GM21825 (cell line): ENCODE measurements around the gene GPR25.

ENCODE experiments used
- ATAC-seq: cut with Tn5 transposase; IDR thresholded peaks from one replicate; pipeline ENCODE4 v1.9.1; 2021; ENCODE audit warnings: mild to moderate bottlenecking, moderate library complexity; ENCODE audit not compliant: unreplicated experiment

The GPR25 gene, protein sequence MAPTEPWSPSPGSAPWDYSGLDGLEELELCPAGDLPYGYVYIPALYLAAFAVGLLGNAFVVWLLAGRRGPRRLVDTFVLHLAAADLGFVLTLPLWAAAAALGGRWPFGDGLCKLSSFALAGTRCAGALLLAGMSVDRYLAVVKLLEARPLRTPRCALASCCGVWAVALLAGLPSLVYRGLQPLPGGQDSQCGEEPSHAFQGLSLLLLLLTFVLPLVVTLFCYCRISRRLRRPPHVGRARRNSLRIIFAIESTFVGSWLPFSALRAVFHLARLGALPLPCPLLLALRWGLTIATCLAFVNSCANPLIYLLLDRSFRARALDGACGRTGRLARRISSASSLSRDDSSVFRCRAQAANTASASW

GRCh38 chr1:200872446-200873115 lies at the start of gene GPR25:
Gene GPR25 (plus strand): TSS chr1:200872981. CDS start chr1:200873038, 57 bp downstream.
- no peak for ATAC-seq

DNA sequence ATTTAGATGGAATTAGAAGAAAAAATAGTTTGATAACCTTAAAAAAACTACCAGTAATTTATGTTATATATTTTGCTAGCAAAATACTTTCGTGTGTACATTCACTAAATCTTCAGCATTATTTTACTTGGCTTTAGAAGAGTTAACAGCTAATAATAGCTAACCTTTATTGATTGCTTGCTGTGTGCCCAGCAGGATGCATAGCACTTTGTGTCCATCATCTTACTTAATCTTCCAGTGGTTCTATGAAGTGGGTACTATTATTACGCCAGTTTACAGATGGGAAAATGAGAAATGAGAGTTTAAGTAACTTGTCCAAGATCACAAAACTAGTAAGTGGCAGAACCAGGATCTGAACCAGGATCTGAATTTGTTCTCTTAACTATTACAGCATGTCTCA lies 41.7 kb upstream of the GPR25 start:
- no peak for ATAC-seq

DNA sequence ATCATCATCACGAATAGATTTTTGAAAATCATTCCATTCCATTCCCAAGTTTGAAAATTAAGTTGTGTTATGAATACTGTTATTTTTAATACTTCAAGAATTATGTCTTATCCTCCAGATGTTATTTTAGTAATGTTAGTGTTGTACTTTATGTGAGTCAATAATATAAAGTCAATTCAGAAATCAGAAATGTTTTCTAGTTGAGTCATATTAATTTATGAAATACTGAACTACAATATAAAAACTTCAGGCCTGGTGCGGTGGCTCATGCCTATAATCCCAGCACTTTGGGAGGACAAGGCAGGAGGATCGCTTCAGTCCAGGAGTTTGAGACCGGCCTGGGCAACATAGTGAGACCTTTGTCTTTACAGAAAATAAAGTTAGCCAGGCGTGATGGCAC lies 38.4 kb upstream of the GPR25 start:
- no peak for ATAC-seq

GRCh38 chr1:200836213-200836612 lies 36.6 kb upstream of the GPR25 start:
- no peak for ATAC-seq

- ATAC-seq = no peak
Observed at GRCh38 chr1:200837931-200838571, 34.7 kb upstream of the GPR25 start.

- ATAC-seq = no peak
Observed at GRCh38 chr1:200838676-200839445, 33.9 kb upstream of the GPR25 start.

- ATAC-seq = no peak
Observed at GRCh38 chr1:200845360-200845759, 27.4 kb upstream of the GPR25 start.

DNA sequence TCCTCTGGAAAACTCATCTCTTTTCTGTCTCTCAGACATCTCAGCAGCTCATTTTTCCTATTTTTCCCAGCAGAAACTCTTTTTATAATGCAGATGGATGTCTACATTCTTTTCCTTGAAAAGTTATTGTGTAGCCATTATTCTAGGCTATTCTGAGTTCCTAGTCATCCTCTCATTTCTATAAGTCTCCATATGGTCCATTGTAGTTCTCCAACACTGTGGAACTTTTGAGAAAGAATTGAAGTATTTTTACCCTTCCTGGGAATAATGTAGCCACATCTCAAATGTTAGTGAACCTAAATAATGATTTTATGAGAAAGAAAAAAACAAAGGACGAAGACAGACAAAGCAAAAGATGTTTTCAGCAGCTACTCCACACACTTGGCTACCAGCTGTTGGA lies 26.4 kb upstream of the GPR25 start:
- no peak for ATAC-seq

GRCh38 chr1:200849430-200849829 lies 23.4 kb upstream of the GPR25 start:
- no peak for ATAC-seq

DNA sequence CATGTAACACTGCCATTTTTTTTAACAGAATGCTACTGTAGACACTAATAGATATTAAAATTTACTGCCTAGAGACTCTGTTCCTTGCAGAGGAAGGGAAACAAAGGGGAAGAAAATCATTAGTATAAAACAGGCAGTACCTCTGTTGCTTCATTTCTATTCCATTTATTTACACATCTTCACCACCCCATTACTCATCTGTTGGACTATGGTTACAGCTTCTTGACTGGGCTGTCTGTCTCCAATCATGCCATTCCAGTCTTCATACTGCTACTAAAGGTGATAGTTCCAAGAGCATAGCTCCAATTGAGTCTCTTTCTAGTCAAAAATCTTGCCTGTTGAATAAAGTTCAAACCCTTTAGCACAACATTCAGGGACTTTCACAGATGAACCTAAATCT lies 22.2 kb upstream of the GPR25 start:
- no peak for ATAC-seq

DNA sequence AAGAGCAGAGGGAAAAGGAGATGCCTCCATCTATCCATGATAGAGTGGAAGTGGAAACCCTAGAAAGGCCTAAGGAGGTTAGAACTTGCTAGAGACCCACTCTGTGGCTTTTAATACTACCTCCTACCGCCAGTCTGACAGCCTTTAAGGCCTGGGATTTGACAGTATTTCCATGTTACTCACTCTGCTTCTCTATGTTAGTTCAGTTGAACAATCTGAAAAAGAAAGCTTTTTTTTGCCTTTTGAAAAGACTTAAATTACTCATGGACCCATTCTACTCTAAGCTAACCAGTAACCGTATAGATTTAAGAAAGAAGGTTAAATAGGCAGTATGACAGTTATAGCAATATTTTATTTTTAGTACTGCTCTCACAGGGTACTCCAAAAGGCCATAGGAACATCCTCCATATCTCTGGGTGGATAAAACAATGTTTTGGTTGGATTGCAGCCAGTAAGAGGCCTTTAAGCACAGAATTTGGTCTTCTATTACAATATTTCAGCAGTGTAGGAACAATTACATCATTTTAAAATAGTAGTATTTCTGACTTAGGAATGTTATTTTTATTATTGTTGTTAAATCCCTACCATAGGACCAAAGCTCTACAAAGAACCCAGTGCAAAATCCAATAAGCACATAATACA lies 15.9 kb upstream of the GPR25 start:
- no peak for ATAC-seq

- ATAC-seq = no peak
Observed at GRCh38 chr1:200857804-200858203, 15.0 kb upstream of the GPR25 start.

GRCh38 chr1:200861937-200862647 lies 10.7 kb upstream of the GPR25 start:
- no peak for ATAC-seq

- no peak for ATAC-seq
Observed at GRCh38 chr1:200862713-200863415, 9.9 kb upstream of the GPR25 start.

DNA sequence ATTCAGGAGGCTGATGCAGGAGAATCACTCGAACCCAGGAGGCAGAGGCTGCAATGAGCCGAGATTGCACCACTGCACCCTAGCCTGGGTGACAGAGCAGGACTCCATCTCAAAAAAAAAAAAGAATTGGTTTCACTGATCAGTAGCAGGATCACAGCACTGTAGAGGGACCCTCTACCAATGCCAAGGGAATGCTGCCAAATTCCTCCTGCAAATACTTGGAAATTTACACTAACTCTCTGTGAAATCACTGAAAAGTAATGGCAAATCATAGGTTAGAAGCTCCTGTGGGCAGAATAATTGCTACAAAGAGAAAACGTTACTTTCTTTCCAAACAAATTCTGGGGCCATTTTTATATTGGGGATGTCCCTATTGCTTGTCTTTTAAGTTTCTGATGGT lies 6.7 kb upstream of the GPR25 start:
- no peak for ATAC-seq

DNA sequence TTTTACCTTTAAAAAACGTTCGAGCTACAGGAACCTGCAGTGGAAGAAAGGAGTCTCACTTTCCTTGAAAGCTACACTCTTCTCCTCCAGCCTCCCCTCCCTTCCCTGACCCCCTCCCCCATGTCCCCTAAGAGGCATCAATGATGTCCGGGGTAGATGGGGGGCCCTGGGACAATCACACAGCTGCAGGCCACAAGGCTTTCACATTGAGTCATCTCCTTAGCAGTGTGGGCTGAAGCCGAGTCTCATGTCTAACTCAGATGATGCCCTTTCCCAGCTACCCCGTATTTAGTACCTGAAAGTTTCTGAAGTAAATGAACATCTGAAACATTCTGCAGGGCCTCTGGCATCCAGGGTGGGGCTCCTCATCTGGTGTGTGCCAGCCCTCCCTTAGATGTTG lies 6.3 kb upstream of the GPR25 start:
- ATAC-seq = peak; percentile 83

DNA sequence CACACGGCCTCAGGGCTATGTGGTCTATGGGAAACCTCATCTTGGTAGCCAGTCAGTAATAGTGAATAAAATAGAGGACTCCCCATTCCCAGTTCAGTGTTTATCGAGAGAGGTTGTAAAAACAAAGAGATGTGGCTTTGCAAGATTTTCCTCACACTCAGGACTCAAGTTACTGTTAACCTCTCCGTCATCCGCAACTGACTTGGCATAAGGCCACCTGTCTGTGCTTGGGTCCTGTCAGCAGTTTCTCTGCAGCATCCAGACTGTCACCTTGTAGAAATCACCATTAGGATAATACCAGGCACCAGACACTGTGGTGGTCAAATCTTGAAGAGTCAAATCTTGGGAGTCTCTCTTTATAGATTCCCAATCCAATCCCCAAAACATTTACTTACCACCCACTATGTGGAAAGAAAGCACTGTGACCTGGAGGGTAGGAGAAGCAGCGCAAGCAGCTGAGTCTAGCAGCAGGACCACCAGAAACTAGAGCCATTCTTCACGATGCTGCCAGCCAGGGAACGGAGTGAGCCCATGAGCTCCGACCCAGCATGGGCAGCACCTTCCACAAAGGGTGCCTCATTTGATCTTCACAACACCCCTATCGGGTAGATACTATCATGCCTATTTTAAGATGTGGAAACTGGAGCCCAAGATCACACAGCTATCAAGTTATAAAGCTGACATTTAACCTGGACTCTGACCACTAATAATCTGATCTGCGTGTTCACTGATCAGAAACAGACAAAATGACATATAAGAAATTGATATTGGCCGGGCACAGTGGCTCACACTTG lies 5.6 kb upstream of the GPR25 start:
- peak; percentile 3 for ATAC-seq

DNA sequence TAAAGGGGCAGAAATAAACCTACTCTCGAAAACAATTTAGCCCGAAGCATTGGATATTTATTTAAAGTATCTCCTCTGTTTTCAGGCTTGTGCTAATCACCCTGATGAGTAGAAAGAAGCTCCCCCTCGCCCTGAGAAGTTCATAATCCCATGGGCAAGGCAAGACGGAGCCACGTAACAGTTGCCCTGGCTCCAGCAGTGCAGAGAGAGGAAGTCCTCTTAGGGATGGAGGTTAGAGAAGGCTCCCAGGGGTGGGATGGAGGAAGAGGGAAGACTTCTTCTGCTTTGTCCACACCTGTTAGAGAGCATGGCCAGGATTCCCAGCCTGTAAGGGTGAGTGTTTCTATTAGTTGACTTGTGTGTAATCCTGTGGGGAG lies 3.4 kb upstream of the GPR25 start:
- peak; percentile 2 for ATAC-seq
